Cortex of kidney (tissue), 1 donor: Measurements from ENCODE around the gene TBCCD1.
"Not testable (repeated sequence)": the region's sequence is repeated elsewhere in the genome, so short reads cannot be mapped to it uniquely, and the experiment has no call there.

Source experiments
- DNase-seq: peaks from one replicate; lab custom pipeline; 2025; lab: John Stamatoyannopoulos, UW

TBCCD1 gene

GRCh38 chr3:186516646-186517045 lies 50.5 kb downstream of the TBCCD1 start:
- no peak for DNase-seq

- no peak for DNase-seq
These were observed 52.0 kb downstream of the TBCCD1 start for GRCh38 chr3:186515125-186515524.

- no peak for DNase-seq
These were observed 52.7 kb downstream of the TBCCD1 start for GRCh38 chr3:186514296-186515002.

- DNase-seq: no peak
These were observed 53.8 kb downstream of the TBCCD1 start for GRCh38 chr3:186513386-186513785.

- no peak for DNase-seq
These were observed 54.4 kb downstream of the TBCCD1 start for GRCh38 chr3:186512570-186513302.

GRCh38 chr3:186511702-186512101 lies 55.4 kb downstream of the TBCCD1 start:
- no peak for DNase-seq

- DNase-seq: no peak
These were observed 55.9 kb downstream of the TBCCD1 start for GRCh38 chr3:186511245-186511644.

GRCh38 chr3:186510374-186511079 lies 56.6 kb downstream of the TBCCD1 start:
- DNase-seq: no peak

GRCh38 chr3:186509423-186509822 lies 57.7 kb downstream of the TBCCD1 start:
- no peak for DNase-seq

GRCh38 chr3:186506857-186507256 lies 60.3 kb downstream of the TBCCD1 start:
- DNase-seq: no peak

- no peak for DNase-seq
These were observed 60.9 kb downstream of the TBCCD1 start for GRCh38 chr3:186506191-186506739.

GRCh38 chr3:186502966-186503712 lies 64.0 kb downstream of the TBCCD1 start:
- DNase-seq: no peak

GRCh38 chr3:186502138-186502948 lies 64.8 kb downstream of the TBCCD1 start:
- DNase-seq: no peak

- not testable (repeated sequence) for DNase-seq
These were observed 67.2 kb downstream of the TBCCD1 start for GRCh38 chr3:186499949-186500348.

GRCh38 chr3:186498022-186498421 lies 69.1 kb downstream of the TBCCD1 start:
- not testable (repeated sequence) for DNase-seq

- DNase-seq: no peak
These were observed 69.5 kb downstream of the TBCCD1 start for GRCh38 chr3:186497608-186498007.

- DNase-seq: no peak
These were observed 70.5 kb downstream of the TBCCD1 start for GRCh38 chr3:186496635-186497034.
